SHP77 treated with DMSO at 0.1 percent for 48 hours (cell line): Measurements from ENCODE around the gene SLC38A7.
"Not testable (repeated sequence)": the region's sequence is repeated elsewhere in the genome, so short reads cannot be mapped to it uniquely, and the experiment has no call there.

ENCODE experiments used
- DNase-seq: peaks from one replicate; lab custom pipeline; 2025; lab: John Stamatoyannopoulos, UW

SLC38A7 gene

DNA sequence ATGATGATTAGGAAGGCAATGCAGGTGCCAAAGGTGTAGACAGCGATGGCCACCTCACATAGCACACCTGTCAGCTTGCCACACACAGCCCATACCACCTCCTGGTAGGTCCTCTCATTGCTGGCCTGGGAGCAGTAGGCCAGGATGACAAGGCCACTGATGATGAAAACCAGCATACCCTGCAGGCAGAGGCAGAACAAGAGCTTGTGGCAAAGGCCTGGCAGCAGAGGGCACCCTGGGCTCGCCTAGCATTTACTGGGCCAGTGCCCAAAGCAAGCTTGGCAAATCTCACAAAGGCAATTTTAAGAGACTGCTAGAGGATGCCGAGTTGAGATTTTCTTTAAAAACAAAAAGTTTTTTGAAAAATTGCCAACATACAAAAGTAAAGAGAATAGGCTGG, 5.9 kb downstream of the SLC38A7 start:
- no peak for DNase-seq

DNA sequence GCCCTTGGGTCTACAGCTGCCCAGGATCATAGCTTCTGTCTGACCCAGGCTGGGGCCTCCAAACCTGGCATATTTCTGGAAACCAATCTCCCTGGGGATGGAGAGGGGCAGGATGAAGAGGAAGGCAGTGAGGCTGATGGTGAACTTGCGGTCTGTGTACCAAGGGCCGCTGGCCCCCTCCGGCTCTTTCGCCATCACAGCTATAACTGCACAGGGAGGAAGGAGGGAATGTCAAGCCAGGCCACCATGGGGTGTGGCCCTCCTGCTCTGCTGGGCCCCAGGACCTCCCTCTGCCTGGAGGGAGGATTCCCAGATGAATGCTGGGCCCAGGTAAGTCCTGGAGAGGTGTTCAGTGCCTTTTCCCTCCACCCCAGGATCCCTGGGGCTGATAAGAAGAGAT, 6.3 kb downstream of the SLC38A7 start:
- DNase-seq, result no peak

DNA sequence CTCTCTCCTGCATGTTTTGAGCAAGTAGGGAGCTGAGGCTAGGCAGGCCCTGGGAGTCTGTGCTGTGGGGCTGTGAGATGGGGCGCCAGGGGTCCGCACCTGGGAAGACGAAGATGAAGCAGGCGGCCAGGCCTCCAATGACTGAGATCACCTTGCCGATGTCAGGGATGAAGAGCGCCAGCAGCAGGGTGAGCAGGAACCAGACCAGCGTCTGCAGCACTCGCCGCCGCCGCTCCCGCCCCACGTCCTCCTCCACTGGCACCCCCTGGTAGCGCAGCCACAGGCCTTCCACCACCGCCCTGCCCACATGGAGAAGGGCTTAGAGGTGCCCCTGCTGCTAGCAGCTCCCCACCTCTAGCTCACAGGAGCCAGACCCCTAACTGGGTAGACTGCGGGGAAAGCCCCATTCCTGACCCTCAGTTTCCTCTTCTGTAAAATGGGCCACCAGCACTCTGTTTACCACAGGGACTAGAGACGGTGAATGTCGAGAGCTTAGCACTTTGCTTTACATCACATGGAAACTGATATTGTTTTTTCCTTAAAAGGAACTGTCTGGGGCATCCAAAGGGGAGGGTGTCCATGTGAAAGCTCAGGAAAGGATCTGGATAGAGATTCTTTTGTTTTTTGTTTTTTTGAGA, 13.5 kb downstream of the SLC38A7 start:
- DNase-seq, result no peak

DNA sequence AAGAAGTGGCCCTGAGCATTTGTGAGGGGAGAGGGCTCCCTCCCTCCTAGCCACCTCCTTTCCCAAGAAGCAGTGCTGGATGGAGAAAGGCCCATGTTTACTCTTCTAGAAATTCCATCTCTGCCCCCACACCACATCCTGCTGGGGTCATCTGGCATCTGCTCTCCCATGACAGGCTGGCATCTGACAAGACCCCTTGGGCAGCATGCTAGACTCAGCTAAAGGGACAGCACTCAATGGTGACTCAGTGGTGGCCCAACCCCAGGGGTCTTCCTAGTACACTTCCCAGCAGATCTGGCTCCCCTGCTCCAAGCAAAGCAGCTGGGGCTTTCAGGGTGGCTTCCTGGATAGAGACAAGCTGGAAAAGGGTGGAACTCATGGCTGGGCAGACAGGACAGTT, 14.4 kb downstream of the SLC38A7 start:
- DNase-seq, result no peak

DNA sequence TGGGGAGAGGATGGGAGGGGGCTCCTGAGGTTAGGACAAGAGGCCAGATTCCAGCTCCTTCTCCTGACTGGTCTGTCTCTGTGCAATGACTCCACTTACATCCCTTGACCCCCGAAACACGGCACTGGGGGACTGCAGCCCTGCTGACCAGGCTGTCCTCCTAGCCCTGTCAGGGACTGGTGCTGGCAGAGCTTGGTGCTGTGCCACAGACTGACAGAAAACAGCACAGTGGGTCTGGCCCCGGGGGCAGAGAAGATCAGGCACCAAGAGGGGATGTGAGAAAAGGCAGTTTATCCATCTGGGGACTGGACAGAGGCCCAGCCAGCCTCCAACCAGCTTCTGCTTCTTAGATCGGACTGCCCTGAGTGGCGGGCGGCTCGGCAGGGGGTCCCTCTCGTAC, 19.4 kb downstream of the SLC38A7 start:
- no peak for DNase-seq

DNA sequence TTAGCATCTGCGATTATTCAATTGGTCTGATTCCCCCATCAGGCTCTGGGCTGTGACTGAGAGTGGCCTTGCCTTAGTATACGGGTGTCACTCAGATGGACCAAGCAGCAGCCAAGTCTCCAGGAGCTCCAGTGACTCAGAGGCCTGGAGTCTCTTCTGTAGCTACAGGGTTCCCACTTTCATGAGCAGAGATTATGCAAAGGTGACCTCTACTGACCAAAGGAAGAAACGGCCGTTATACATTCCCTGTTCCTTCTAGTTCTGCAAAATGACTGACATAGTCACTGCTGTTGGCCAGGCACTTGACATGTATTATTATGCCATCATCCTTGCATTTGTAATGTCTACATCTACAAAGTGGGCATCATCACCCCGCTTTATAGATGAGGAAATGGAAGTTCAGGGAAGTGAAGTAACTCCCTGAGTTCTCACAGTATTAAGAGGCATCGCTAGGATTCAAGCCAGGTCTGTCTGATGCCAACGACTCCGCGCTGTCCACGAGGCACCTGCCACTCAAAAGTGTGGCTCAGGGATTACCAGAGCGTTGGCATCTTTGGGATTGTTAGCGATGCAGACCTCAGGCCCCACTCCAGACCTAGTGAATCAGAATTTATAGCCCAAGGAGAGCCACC, 23.3 kb downstream of the SLC38A7 start:
- DNase-seq, result peak; percentile 62

DNA sequence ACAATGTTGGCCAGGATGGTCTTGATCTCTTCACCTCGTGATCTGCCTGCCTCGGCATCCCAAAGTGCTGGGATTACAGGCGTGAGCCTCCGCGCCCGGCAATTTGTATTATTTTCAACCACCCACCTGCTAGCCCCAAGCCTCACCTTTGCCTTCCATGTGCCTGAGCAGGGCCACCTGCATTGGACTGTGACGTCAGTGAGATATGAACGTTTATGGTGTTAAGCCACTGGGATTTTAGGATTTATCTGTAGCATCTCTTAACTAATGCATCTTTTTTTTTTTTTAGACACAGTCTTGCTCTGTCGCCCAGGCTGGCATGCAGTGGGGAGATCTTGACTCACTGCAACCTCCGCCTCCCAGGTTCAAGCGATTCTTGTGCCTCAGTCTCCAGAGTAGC, 24.7 kb downstream of the SLC38A7 start:
- DNase-seq, result not testable (repeated sequence)

DNA sequence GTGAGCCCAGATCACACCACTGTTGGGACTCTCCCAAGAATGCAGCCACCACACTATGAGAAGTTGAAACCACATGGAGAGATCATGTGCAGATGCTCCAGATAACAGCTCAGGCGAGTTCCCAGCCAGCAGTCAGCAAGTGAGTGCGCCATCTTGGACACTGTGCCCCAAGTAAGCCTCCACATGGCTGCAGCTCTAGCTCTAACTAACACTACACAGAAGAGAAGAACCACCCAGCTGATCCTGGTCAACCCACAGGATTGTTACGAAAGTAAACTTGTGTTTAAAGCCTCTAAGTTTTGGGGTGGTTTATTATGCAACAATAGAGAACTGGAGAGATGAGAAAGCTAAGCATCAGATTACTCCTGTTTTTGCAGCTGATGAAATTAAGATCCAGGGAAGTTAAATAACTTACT, 25.8 kb downstream of the SLC38A7 start:
- no peak for DNase-seq

DNA sequence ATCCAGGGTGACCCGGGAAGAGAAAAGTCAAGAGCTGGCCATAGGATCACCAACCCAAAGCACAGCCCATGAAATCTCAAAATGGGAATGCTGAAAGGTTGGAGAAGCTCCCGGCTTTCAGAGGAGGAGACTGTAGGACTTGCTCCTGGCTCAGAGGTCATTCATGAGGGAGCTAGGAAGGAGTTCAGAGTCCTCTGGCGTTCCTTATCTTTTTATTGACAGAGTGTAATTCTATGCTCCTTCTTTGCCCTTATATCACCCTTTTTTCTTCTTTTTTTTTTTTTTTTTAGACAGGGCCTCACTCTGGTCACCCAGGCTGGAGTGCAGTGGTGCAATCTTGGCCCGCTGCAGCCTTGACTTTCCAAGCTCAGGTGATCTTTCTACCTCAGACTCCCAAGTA, 27.7 kb downstream of the SLC38A7 start:
- DNase-seq, result no peak

DNA sequence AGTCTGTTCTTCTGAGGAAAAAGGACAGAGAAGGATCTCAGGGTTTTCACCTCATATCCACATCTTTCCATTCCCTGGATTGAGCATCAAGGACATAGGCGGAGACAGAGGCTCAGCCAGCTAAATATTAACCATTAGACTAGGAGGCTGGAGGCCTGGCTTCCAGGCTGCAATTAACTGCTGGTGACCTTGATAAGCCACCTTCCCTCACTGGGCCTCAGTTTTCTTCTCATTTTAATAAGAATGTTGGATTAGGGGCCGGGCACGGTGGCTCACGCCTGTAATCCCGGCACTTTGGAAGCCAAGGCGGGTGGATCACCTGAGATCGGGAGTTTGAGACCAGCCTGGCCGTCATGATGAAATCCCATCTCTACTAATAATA, 29.4 kb downstream of the SLC38A7 start:
- no peak for DNase-seq

DNA sequence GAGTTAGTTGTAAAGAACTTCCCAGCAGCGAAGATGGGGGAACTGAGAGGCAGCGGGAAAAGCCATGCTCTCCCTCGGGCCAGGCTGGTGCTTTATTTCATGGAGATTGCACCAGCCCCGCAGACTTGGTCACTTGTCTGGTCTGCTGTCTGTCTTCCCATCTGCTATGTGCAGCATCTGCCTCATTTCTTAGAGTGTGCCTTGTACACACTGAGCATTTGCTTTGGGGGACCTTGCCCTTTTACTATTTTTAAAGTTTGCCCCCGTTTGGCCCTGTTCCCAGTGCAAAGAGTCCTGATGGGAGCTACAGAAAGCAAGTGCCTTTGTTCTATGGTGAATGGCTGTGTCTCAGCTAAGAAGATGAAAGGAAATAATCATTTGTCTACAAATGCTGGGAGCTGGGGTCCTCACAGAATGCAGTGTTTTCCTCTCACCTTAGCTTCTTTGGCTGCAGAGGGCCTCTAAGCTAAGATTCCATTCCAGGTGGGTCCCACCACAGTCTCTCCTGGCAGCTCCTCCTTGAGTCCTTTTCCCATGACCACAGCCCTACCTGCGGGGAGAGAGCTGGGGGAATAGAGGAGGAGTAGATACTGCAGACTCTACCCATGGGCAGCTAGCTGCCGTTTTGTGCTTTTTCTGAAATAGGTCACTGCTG, 29.9 kb downstream of the SLC38A7 start:
- no peak for DNase-seq

DNA sequence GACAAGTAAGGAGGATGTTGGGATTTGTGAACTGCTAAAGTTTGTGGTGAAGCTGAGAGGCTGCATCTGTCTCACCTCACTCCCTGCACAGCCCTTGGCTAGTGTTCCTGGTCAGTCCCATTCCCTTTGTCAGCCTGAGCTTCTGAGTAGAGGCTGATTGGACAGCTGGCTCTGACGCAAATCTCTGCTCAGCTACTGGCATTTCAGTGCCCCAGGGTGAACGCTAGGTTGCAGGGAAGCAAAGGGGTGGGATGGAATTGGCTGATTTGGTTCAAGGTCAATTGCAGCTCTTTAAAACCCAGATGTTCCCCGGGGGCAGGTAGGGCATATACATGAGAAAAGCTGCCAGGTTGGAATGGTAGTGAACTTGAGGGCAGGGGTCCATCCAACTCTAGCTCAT, 31.8 kb downstream of the SLC38A7 start:
- DNase-seq, result no peak

DNA sequence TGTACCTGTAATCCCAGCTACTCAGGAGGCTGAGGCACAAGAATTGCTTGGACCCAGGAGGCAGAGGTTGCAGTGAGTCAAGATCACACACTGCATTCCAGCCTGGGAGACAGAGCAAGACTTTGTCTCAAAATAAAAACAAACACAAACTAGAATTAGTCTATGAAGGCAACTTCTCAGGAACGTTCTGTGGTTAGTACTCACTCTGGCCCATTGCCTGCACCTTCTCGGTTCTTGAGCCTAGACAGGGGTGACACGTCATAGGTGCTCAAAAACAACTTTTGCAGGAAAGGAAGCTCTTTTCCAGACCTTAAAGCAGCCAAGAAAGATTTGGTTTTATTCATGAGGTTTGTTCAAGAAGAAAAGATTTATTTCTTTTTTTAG, 32.6 kb downstream of the SLC38A7 start:
- no peak for DNase-seq

DNA sequence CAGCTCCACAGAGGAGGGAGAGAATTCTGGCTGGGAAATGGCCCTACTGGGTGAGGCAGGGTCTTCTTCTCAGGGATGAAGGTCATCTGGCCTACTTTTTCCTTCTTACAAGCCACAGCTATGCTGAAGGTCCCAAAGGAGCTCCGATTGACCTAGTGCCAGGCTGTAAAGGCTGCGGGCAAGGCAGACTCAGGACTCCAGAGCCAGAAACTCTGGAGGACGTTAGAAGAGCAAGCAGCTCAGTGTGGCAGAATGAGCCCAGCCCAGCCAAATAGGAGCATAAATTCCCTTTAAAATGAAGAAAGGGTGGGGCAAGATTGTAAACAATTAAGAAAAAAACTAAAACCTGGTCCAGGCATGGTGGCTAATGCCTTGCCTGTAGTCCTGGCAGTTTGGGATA, 34.9 kb downstream of the SLC38A7 start:
- no peak for DNase-seq

DNA sequence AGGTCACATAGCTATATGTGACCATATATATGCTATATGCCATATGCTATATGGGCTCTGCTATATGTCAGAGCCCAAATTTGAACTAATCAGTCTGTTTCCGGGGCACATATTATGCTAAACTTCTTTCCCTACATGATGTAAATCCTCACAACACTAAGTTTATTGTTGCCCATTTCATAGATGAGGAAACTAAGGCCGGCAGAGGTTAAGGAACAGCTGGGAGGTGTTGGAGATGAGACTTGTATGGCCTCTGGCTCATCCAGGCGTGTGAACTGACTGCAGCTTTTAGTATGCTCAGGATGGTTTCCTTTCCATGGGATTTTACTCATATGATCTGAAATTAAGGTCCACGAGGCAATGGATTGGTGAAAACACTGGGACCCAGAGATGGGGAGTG, 37.5 kb downstream of the SLC38A7 start:
- DNase-seq, result no peak

DNA sequence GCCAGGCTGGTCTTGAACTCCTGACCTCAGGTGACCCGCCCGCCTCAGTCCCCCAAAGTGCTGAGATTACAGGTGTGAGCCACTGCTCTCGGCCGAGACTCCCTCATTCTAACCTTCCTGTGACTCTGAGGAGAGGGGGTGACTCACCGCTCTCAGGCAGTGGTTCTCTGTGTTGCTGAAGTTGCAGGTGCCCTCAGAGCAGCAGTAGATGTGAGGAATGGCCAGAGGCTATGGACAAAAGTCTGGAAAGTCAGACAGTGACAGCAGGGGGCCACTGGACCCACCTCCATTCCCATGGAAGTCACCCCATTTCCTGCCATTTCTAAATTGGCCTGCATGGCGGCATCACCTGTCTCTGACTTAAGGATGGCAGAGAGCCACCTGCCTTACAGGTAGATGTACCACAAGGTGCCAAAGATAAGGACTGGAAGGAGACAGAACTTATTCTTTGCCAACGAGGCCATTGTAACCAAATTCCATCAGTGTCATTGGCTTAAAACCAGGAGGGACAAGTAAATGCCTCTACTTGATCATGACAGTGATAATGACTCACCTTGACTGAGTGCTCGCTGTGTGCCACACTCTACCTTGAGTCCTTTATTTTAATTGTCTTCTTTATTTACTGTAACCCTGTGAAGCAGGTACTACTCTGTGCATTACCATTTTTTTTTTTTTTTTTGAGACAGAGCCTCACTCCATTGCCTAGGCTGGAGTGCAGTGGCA, 39.6 kb downstream of the SLC38A7 start:
- DNase-seq, result no peak

DNA sequence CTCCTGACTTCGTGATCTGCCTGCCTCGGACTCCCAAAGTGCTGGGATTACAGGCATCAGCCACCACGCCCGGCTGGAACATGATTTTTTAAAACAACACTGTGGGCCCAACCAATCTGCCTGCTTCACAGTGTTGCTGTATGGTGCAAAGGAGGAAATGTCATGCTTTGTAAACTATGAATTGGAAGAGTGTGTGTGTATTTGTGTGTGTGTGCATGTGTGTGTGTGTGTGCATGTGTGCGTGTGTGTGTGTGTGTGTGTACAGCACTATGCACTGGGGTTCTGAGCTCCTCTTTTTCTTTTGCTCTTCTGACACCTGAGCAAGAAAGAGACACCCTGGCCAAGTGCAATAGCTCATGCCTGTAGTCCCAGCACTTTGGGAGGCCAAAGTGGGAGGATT, 40.5 kb downstream of the SLC38A7 start:
- no peak for DNase-seq

DNA sequence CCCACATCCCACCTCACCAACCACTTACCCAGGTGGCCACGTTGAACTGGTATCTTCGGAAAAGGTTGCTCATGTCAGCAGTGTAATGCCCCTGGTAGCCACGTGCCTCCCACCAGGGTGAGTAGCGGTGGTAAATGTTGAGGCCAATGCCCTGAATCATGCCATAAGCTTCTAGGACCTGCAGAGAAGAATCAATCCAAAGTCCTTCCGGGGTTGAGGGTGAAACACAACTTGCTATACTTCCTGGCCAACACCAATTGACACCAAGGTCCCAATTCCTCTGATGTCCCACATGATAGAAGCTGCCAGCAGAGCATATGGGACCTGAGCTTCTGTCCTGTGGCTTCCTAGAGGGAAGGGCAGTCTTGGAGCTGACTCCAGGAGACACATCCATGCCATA, 43.6 kb downstream of the SLC38A7 start:
- no peak for DNase-seq

DNA sequence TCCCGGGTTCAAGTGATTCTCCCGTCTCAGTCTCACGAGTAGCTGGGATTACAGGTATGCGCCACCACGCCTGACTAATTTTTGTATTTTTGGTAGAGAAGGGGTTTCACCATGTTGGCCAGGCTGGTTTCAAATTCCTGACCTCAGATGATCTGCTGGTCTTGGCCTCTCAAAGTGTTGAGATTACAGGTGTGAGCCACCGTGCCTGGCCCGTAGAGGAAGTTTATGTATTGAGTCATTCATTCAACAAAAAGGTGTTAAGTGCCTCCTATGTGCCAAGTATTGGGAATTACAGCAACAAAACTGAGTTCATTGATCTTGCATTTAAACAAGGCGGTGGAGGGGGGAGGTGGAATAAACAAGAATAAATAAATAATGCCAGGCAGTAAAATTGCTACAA, 44.7 kb downstream of the SLC38A7 start:
- no peak for DNase-seq

DNA sequence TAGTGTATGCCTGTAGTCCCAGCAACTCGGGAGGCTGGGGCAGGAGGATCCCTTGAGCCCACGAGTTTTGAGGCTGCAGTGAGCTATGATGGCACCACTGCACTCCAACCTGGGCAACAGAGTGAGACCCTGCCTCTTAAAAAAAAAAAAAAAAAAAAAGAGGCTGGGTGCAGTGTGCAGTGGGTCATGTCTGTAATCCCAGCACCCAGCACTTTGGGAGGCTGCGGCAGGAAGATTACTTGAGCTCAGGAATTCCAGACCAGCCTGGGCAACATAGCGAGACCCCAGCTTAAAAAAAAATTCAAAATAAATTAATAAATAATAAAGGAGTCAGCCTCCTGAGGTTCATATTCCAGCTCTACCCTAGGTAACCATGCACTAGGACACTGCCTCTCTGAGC, 45.3 kb downstream of the SLC38A7 start:
- DNase-seq, result no peak

DNA sequence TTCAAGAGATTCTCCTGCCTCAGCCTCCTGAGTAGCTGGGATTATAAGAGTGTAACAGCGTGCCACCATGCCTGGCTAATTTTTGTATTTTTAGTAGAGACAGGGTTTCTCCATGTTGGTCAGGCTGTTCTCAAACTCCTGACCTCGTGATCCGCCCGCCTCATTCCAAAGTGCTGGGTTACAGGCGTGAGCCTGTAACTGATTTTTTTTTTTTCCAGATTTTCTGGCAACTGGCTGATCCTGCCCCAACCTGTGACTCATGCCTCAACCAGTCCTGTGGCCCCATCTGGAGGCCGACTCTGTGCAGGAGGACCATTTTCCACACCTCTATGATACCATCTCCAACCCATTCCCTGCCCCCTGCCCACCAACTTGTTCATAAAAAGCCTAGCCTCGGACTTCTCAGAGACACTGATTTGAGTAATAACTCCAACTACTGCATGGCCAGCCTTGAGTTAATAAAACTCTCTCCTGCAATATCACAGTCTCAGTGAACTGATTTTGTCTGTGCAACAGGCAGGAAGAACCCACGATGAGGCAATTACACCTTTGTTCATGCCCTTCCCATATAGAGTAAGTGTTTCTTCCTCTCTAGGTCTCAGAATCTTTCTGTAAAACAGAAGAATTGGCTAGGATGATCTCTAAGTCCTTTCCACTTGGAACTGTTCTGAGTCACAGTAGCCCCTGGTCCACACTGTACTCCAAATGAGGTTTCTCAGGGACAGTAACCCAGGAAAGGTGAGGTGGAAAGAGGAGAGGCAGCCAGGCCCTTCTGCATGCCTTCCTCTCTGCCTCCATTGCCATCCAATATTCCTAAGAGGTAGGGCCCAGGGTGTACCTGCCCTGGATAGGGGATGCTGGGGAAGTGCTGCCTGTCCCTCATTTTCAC, 46.2 kb downstream of the SLC38A7 start:
- DNase-seq, result no peak

DNA sequence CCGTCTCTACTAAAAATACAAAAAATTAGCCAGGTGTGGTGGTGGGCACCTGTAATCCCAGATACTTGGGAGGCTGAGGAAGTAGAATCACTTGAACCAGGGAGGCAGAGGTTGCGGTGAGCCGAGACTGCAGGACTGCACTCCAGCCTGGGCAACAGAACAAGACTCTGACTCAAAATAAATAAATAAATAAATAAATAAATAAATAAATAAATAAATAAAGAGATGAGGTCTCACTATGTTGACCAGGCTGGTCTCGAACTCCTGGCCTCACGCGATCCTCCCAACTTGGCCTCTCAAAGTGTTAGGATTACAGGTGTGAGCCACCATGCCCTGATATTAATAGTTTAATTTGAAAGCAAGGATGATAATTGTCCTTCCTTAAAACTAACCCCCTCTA, 47.5 kb downstream of the SLC38A7 start:
- DNase-seq, result not testable (repeated sequence)
